GM19239 (cell line): ENCODE data around the gene BTAF1.
"Not testable (repeated sequence)": the region's sequence is repeated elsewhere in the genome, so short reads cannot be mapped to it uniquely, and the experiment has no call there.

Experiments
- DNase-seq: peaks from one replicate; pipeline ENCODE4 v3.0.0; 2011; ENCODE audit warnings: low spot score; ENCODE audit not compliant: insufficient read length
- FAIRE-seq: peaks from 2 replicates; lab custom pipeline; 2011; peaks lifted over from hg19 to GRCh38; lab: Jason Lieb, UNC

The BTAF1 gene

DNA sequence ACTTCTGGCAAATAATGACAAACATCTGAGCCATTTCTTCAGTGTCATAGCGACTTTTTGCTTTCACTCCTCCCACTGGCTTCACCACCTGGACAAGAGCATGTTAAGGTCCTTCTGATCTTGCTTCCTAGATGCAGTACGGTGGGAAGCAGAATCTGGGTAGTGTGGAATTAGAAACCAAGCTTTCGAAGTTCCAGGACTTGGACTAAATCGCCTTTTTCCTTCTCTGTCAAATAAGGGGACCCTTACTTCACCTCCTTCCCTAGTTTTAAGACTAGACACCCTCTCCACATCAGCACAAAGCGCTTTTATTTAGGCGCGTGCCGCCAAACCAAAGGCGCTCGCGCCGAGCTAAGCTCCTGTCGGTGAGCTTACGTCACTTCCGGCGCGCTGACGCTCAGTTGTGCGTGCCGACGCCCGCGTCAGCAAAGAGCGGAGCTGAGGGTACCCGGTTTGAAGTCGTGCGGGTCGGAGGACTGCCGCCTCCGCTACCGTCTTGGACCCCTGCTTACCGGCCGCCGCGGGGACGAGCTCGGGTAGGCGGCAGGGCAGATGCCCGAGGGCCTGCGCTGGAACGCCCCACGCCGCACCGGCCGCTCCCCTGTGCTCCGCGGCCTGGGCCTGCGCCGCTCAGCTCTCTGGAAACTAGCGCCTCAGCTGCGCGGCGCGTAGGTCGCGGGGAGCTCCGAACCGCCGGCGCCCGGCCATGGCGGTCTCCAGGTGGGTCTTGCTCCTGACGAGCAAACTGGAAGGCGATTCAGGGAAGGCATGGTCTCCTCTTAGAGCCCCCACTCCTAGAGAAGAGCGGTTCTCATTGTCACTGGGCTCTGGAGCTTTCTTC, at the start of gene BTAF1:
TSS of gene BTAF1 (plus strand) at position 400 of the 841 bp plus-strand sequence. CDS start at position 707, 307 bp downstream.
- peak; percentile 99 for FAIRE-seq
- peak; percentile 70 for DNase-seq

DNA sequence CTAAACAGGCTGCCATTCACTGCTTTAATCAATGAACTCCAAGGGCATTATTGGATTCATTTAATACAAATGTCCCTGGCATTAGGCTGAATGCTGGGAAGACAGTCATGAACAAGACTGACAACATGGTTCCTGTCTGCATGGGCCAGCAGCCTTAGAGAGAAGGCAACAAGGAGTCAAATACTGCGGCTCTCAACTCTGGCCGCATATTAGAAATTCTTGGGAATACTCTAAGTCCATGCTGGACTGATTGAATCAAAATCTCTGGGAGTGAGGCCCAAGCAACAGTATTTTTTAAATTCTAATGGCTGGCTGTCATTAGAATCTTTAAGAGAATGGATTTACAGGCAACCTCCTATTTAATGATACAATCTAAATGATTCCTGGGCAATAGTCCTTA, 48.4 kb upstream of the BTAF1 start:
- DNase-seq (no peak), FAIRE-seq (no peak)

DNA sequence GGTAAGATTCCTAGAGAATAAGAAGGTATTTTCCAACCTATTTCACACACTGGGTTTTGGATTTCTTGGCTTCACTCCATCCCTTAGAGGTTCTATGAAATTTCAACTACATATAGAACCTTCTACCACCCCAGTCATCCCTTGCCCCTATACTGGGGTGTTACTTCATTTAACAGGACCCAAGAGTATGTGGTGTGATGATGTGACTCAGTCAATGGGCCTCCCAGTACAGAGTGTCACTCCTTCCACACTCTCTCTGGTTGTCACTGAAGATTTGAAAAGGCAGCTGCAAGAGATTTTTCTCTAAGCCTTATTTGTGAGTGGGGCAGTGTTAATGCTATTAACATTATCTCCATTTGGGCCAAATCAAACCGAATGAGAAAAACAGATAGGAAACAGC, 47.8 kb upstream of the BTAF1 start:
- FAIRE-seq, result no peak
- no peak for DNase-seq

DNA sequence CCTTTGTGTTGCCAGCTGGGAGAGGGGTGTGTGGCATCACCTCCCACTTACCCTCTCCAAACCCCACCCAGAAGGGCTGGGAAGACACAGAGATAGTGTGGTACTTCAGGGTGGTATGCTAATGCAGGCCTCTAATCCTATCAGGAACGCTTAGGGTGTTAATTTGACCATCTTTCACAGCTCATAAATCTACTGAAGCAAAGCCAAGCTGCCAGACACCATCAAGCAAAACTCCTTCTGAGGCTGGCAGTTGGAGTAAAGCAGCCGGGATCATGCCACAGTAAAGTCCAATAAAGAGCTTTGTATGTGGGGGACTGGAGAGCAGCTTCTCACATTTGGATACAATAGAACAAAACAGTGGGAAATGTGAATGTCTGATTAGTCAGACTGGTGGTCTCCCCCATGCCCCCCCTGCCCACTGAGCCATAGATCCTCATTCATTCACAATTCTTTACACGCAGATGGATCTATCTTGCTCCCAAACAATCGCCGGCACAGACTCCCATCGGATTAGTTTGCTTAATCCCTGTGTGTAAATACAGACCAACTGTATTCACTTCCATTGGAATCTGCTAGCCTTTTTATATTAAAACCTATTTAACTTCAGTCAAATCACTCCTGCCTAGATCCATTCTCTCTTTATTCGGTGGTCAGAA, 43.9 kb upstream of the BTAF1 start:
- FAIRE-seq (no peak), DNase-seq (no peak)

DNA sequence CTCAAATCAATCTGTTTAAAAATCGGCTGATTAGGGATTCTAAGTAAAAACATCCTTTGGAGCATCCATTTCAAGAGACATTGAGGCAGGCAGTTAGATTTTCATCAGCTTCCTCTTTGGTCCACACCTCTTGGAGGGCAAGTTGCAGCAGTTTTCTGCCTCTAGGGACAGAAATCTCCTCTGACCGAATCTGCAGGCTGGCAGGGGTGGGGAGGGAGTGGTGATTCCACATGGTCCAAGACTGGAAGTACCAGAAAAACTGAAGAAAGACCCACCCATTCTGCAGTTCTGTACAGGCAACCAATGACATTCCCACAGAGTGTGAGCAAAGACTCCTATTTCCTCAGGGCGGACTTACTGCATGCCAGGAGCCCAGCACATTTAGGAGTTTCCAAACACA, 43.3 kb upstream of the BTAF1 start:
- FAIRE-seq, result no peak

DNA sequence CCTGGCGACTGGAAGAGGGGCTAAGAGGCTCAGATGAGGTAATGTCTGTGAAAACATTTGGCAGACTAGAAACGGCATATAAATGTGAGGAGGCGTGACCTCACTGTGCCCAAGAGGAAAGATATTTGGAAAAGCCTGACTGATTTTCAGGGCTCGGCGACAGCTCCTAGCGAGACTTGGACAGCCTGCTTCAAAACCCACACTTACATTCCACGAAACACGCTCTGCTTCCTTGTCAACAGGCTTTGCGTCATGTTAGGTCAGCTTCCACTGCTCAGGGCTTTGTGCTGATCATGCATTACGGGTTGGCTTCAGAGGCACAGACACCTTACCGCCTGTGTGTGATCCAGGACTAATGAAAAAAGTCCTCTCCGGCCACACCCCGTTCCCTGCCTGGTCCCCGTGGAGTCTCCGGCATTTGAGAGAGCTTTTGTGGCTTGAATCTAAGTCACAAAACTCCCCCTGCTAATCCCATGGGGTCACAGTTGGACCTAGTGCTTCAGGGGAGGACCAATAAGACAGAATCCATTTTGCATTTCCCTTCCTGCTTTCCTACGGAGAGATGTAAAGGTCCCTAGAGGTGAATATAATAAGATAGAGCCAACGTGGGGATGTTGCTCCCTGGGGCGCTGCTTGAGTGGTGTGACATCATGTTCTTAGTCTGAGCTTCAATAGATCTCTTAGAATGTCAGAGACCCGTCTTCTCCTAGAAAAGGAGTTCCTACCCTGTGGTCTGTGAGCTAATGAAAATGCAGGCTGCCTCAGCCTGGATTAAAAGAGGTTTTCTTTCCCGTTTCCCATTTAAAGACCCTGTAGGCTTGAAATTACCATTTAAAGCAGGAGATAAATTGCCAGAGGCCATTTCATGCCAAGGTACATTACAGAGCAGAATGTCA, 39.8 kb upstream of the BTAF1 start:
- DNase-seq (no peak), FAIRE-seq (no peak)

More for the DNA sequence above, 43.3 kb upstream of the BTAF1 start:
- DNase-seq, result no peak

DNA sequence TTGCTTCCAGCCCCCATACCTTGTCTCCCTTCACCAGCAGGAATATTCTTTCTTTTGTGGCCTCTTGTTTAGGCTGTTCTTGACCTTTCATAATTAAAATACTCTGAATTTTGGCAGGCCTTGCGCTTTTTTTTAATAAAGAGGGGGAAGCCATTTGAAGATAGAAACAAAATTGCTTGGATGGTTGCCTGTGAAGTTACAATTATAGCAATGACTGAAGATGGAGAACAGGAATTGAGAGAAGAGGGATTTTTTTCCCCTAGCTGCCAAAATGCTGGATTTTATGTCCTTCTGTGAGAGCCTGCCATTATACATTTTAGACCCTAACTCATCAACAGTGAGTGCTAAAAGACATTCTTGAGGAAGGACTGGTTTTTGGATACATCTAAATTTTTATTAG, 39.0 kb upstream of the BTAF1 start:
- FAIRE-seq, result no peak
- no peak for DNase-seq

DNA sequence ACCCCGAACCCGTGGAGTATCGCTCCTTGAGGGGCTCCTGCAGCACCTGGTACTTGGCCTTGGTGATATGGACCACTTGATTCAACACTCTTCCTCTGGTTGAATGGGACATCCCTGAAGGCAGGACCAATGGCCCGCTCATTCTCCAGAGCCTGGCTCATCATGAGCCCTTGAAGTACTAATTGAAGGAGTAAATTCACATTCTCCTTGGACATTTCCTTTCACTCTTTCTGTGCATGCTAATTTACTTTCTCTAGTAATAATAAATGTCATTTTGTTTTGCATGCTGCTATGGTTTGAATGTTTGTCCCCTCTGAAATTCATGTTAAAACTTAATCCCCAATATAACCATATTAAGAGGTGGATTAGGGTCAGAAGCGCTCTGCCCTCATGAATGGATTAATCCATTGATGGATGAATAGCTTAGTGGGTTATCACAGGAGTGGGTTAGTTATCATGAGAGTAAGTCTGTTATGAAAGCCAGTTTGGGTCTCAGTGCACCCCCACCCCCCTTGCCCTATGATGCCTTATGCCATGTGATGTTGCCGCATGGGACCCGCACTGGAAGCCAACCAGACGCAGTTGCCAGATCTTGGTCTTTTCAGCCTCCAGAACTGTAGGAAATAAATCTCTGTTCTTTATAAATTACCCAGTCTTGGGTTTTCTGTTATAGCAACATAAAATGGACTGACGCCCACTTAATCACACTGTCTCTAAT, 38.0 kb upstream of the BTAF1 start:
- no peak for FAIRE-seq
- DNase-seq, result no peak

DNA sequence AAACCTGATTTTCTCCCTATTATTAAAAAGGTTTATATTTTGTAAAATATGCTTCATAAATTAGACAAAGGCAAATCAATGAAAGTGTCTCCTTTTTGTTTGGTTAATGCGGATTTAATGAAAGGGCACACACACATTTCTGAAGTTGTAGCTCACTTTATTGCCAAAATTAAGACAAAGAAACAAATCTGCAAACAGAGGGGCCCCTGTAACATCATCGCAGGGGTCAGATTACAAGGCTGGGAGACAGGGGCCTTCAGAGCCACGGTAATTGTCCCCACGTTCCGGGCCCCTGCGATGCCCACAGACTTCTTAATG, 36.7 kb upstream of the BTAF1 start:
- FAIRE-seq (no peak), DNase-seq (no peak)

DNA sequence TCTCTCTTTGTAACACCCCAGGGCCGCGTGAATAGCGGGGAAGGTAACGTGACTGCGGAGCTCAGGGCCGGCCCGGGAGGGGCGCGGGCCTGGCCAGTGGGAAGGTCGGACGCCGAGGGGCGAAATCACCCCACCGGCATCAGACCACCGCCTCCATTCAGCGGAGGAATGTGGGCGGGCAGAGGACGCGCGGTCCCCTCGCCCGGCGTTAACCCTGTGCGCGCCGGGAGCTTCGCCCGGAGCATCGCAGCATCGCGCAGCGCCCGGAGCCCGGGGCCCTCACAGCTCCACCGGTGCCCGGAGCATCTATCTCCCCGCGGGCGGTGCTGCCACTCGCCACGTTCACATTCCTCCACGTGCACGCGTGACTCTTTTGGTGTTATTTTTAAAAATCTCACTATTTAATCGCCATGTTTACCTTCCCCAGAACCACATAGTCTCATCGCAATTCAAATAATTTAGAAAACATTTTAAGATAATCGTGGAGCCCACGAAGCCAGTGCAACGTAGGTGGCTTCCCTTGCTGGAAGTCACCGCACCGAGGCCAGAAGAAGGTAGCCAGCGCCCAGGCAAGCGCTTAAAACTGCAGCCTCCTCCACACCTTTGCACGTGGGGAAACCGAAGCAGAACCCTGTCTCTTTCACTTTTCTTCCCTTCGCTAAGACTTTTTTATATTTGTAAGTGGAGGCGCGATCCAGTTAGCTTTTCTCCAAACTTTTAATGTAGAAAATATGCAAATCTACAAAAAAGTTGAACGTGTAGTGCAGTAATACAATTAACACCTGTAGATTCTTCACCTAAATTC, 36.1 kb upstream of the BTAF1 start:
- FAIRE-seq, result no peak
- no peak for DNase-seq

DNA sequence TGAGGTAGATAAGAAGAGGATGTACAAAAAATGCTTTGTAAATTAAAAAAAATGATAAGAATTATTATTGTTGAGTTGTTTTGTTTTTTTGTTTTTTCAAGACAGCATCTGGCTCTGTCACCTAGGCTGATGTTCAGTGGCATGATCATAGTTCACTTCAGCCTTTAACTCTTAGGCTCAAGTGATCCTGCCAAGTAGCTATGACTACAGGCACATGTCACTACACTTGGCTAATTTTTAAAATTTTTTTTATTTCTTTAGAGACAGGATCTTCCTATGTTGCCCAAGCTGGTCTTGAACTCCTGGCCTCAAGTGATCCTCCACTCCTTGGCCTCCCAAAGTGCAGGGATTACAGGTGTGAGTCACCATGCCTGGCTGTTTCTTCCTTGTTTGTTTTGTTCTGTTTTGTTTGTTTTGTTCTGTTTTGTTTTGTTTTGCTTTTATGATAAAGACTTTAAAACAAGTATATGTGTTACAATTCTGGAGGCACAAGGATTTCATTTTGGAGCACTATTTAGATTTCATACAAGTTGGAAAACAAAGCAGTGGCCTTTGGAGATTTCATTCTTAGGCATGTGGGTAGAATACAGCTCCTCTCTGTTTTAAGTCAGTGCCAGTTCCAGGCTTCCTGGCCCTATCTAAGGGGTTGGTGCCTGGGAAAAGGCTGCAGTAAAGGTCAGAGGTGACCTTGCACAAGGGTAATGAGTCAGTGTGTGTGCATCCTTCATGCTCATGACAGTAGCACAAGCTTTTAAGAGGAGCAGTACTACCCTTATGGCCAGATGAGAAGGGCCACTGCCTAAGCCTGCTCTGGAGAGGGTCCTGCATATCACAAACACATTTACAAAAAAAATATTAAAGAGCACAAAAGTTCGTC, 32.2 kb upstream of the BTAF1 start:
- FAIRE-seq (no peak), DNase-seq (no peak)

DNA sequence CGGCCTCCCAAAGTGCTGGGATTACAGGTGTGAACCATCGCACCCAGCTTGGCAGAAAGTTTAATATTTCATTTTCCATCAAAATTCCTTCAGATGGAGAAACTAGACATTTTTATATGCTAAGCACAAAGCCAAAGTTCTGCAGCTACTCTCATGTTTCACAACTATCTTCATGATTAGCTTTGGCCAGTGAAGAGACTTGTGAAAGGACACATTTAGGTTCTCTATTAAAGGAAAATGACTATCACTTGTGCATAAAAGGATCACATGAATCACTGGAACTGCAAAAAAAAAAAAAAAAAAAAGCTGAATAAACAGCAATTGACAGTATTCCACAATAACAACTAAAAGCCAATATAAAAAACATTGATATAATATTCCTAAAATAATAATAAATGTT, 30.5 kb upstream of the BTAF1 start:
- FAIRE-seq (no peak), DNase-seq (no peak)

DNA sequence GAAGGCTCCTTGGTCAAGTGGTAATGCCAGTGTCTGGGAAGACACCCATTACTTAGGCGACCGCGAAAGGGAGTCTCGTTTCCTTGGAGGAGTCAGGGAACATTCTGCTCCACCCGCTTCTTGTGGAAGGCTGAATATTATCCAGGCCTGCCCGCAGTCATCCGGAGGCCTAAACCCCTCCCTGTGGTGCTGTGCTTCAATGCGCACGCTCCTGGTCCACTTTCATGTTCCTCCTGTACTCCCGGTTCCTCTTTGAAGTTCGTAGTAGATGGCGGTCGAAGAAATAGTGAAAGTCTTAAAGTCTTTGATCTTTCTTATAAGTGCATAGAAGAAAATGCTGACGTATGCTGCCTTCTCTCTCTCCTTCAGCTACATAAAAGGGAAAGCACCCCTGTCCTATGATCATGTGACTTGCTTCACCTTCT, 29.3 kb upstream of the BTAF1 start:
- DNase-seq, FAIRE-seq: not testable (repeated sequence)

DNA sequence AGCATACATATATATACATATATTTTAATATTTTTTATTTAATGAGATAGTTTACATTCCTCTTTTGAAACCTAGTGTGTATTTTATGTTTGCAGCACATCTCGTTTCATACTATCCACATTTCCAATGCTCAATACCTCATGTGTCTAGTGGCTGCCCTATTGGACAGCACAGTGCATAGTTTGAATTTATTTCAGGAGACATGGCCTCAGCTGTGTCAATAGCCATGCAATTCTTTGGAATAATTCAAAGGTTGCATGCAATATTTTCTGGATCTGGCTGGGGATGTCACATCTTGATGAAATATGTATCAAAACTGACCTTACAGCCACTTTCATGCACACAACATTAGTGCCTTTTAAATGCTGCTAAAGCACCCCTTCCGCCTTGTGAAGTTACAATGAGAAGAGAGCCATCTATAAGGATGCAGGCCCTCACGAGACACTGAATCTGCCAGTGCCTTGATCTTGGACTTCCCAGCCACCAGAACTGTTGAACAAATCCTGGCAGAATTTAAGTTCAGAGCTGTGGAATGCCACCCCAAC, 27.3 kb upstream of the BTAF1 start:
- DNase-seq (no peak), FAIRE-seq (no peak)

DNA sequence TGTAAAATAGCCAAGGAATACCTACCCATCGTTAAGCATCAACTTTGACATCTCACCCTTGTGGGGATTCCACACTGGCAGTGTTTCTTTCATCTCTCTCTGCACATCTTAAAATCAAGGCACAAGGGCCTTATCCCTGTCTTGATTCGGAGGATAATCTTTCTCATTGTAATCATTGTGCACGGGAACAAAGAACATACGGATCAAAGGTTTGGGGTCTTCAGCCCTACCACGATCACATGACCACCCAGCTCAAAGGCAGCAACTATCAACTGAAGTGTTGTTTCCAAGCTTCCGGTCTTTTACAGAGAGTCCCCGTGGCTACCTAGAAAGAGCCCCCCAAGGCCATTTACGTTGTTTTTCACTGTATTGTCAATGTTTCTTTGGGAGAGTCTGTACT, 26.1 kb upstream of the BTAF1 start:
- FAIRE-seq, result no peak
- no peak for DNase-seq

DNA sequence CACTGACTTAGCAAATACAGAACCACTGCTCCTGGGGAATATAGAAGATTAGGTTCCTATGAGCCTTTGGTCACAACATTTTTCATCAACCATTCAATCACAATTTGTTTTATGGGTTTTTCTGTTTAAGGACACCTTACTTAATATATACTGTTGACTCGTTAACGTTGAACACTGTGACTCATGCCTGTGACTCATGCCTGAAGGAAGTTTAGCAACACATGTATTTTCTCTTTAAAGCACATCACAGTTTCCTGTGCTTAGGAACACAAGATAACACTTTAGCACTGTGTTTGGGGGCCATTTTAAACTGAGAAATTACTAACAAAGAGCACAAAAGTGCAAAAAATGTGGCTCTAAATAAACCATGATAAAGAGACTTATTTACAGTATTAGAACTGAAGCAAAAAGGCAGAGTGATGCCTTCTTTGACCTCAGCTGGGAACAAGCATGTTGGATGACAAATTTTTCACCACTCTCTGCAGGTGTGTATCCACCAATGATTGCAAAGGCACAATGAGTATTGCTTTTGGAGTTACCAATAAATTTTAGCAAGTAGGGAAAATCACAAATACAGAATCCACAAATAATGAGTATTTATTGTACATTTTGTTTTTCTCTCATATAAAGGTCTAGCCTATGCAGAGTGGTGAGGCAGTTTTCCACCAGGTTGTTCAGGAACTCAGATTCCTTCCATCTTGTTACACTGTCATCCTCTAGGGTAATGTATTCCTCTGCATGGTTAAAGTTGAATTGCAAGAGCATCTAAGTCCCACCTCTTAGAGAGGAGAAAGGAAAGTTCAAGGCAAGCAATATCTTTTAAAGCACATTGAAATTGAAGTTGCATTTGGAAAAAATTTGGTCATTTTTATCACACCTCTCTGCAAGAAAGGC, 21.5 kb upstream of the BTAF1 start:
- FAIRE-seq (no peak), DNase-seq (no peak)

DNA sequence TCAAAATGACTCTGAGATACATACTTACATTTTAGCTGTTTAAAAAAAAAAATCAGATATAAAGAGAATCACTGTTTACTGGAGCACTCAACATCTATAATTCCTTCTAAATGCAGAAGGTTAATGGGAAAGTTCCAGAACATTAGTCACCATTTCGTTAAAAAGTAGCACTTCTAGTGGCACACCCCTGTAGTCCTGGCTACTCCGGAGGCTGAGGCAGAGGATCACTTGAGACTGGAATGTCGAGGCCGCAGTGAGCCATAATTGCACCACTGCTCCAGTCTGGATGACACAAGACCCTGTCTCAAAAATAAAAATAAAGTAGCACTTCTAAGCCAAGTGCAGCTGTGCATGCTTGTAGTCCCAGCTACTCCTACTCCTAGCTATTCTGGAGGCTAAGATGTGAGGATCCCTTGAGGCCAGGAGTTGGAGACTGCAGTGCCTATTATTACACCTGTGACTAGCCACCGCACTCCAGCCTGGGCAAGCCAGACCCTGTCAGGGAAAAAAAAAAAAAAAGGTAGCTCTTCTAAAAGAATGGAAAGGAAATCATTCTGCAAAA, 16.5 kb upstream of the BTAF1 start:
- DNase-seq, result no peak
- no peak for FAIRE-seq
